GM21619 (cell line): ENCODE data around the gene CLK4.

Experiments
- ATAC-seq: cut with Tn5 transposase; IDR thresholded peaks from one replicate; pipeline ENCODE4 v1.9.1; 2021; ENCODE audit not compliant: unreplicated experiment

CLK4 gene

DNA sequence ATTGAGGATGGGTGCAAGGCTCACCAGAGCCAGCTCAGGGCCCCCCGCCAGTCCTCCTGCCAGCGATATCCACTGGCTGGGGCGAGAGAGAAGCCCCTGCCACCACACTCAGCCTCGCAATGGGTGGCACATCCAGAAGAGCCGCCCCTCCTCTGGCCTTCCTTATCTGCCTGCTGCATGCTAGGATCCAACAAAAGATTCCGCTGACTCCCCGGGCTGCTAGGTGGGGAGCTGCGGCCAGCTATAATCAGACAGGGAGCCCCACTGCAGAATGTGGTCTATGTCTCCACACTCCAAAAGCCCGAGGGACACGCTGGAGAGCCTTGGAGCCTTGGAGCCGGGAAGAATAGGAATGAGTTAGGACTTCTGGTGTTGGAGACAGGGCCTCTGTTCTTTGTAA lies 69.4 kb downstream of the CLK4 start:
- ATAC-seq, result no peak

- ATAC-seq, result no peak
Observed at GRCh38 chr5:178555771-178556211, 71.1 kb downstream of the CLK4 start.

GRCh38 chr5:178555005-178555404 lies 71.8 kb downstream of the CLK4 start:
- ATAC-seq, result no peak

GRCh38 chr5:178554311-178554710 lies 72.5 kb downstream of the CLK4 start:
- ATAC-seq, result no peak

DNA sequence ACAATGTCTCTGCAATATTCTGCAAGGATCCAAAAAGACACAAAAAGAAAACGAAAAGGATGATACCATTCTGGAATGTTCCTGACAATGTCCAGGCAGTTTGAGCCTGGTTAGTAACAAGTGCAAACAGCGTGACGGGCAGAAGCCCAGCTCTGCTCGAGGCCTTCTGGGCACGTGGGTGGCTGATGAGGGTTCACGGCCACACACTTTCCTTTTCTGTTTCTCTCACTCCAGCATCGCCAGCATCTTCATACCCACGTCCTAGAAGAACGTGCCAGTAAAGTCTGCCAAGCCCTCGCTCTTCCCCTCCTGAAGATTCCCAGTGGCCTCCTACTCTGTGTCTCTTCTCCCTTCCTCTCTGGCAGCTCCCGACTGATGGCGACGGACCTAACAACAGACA lies 73.3 kb downstream of the CLK4 start:
- no peak for ATAC-seq
